DMS 273 (cell line): ENCODE measurements around the gene GJD4.
A peak's percentile ranks its signal among the peaks of the same experiment; 100 is the strongest.

Source experiments
- DNase-seq: peaks from one replicate; lab custom pipeline; 2025; ENCODE audit not compliant: unreplicated experiment; lab: John Stamatoyannopoulos, UW

Gene GJD4

GRCh38 chr10:35613597-35614226, 8.6 kb downstream of the GJD4 start:
- DNase-seq: peak; percentile 51

- no peak for DNase-seq
Measured at GRCh38 chr10:35614312-35614711, 9.2 kb downstream of the GJD4 start.

- DNase-seq: no peak
Measured at GRCh38 chr10:35626971-35627507, 21.9 kb downstream of the GJD4 start.

- no peak for DNase-seq
Measured at GRCh38 chr10:35631404-35631803, 26.3 kb downstream of the GJD4 start.

GRCh38 chr10:35632027-35632426, 26.9 kb downstream of the GJD4 start:
- DNase-seq: no peak

GRCh38 chr10:35633006-35633980, 28.2 kb downstream of the GJD4 start:
- DNase-seq: no peak

- peak; percentile 82 for DNase-seq
Measured at GRCh38 chr10:35635576-35635975, 30.4 kb downstream of the GJD4 start.

GRCh38 chr10:35636956-35637355, 31.8 kb downstream of the GJD4 start:
- DNase-seq: no peak

- DNase-seq: peak; percentile 4
Measured at GRCh38 chr10:35637462-35637861, 32.3 kb downstream of the GJD4 start.

GRCh38 chr10:35638101-35638500, 33.0 kb downstream of the GJD4 start:
- no peak for DNase-seq

GRCh38 chr10:35639021-35639727, 34.0 kb downstream of the GJD4 start:
- no peak for DNase-seq

- peak; percentile 53 for DNase-seq
Measured at GRCh38 chr10:35639728-35640401, 34.7 kb downstream of the GJD4 start.

GRCh38 chr10:35640474-35640873, 35.3 kb downstream of the GJD4 start:
- DNase-seq: peak; percentile 84

GRCh38 chr10:35640951-35641675, 36.0 kb downstream of the GJD4 start:
- peak; percentile 88 for DNase-seq

GRCh38 chr10:35641676-35642034, 36.5 kb downstream of the GJD4 start:
- peak; percentile 61 for DNase-seq

- peak; percentile 95 for DNase-seq
Measured at GRCh38 chr10:35642035-35642792, 37.1 kb downstream of the GJD4 start, which contains the start of gene FZD8. TSS of gene FZD8 (minus strand) at chr10:35642296. CDS start at chr10:35641429, 867 bp downstream.

GRCh38 chr10:35642793-35643114, 37.6 kb downstream of the GJD4 start:
- no peak for DNase-seq

GRCh38 chr10:35643151-35644049, 38.3 kb downstream of the GJD4 start:
- DNase-seq: peak; percentile 76
